Activated T-helper 1 cell treated with anti-CD3 and anti-CD28 coated beads, Interleukin-12 subunit alpha, Interleukin-12 subunit beta, Interleukin-2, Interleukin-4 antibody, amounts not matched to agents 30 ng/mL and 10 ng/mL and 1 ng/mL, durations not matched to agents 14 hours and 24 hours and 36 hours (primary cell): ENCODE measurements around the gene CDR2. TPM values are rescaled to one million over a fixed set of nuclear protein-coding genes. Genes with fewer than 3 reads are reported as not detected.
"Not testable (repeated sequence)": the region's sequence is repeated elsewhere in the genome, so short reads cannot be mapped to it uniquely, and the experiment has no call there.

Experiments used
- DNase-seq: peaks from one replicate; pipeline ENCODE4 v3.0.0; 2021; ENCODE audit warnings: low spot score
- H3K27ac Mint-ChIP-seq: one replicate; pipeline ENCODE4 v1.8.0; 2021; ENCODE audit warnings: mild to moderate bottlenecking, mixed read lengths
- H3K27me3 Mint-ChIP-seq: one replicate; pipeline ENCODE4 v1.8.0; 2022; ENCODE audit warnings: mild to moderate bottlenecking, moderate library complexity, mixed read lengths; ENCODE audit not compliant: insufficient read depth
- H3K36me3 Mint-ChIP-seq: one replicate; pipeline ENCODE4 v1.8.0; 2021; ENCODE audit warnings: low read depth, mixed read lengths
- H3K4me1 Mint-ChIP-seq: one replicate; pipeline ENCODE4 v1.8.0; 2021; ENCODE audit warnings: low read depth, mixed read lengths
- H3K4me3 Mint-ChIP-seq: one replicate; pipeline ENCODE4 v1.8.0; 2021; ENCODE audit warnings: mild to moderate bottlenecking, moderate library complexity, mixed read lengths
- H3K9me3 Mint-ChIP-seq: one replicate; pipeline ENCODE4 v1.8.0; 2021; ENCODE audit warnings: mixed read lengths
- intact Hi-C: fragments of 100-400 bp; cut with micrococcal nuclease; formaldehyde crosslinking; loops from one replicate; pipeline ENCODE4 v1.15.1; 2024
- total RNA-seq: library from RNA; stranded (reverse); gene quantifications from 2 replicates; pipeline ENCODE4 v1.2.3, GENCODE V29; 2022

Gene CDR2
- total RNA-seq, 1 donor from 2014 or later, result 43.5 TPM

- Mint-ChIP-seq H3K4me3 (no peak overlapping the region), H3K36me3 (peaks cover 50% of the 10 kb centered on the region), H3K27me3 (no peaks in the 10 kb centered on the region), H3K27ac (no peak overlapping the region), H3K4me1 (no peaks in the 10 kb centered on the region), H3K9me3 (no peaks in the 10 kb centered on the region)
- intact Hi-C loops, result no loop called here
- no peak for DNase-seq
Measured at GRCh38 chr16:22316411-22316811, 58.0 kb downstream of the CDR2 start.

GRCh38 chr16:22315979-22316378 lies 58.4 kb downstream of the CDR2 start:
- peaks cover 47% of the 10 kb centered on the region for H3K36me3 Mint-ChIP-seq
- no peak overlapping the region for H3K27ac Mint-ChIP-seq
- intact Hi-C loops, result no loop called here
- H3K4me3 Mint-ChIP-seq, result no peak overlapping the region
- no peaks in the 10 kb centered on the region for H3K27me3 Mint-ChIP-seq
- no peaks in the 10 kb centered on the region for H3K4me1 Mint-ChIP-seq
- no peaks in the 10 kb centered on the region for H3K9me3 Mint-ChIP-seq
- no peak for DNase-seq

GRCh38 chr16:22314661-22315626 lies 59.5 kb downstream of the CDR2 start:
- Mint-ChIP-seq H3K36me3 (peaks cover 42% of the 10 kb centered on the region), H3K4me1 (no peaks in the 10 kb centered on the region)

GRCh38 chr16:22313876-22314470 lies 60.4 kb downstream of the CDR2 start:
- H3K36me3 Mint-ChIP-seq, result peaks cover 40% of the 10 kb centered on the region
- intact Hi-C loops, result no loop called here
- no peaks in the 10 kb centered on the region for H3K27me3 Mint-ChIP-seq
- no peaks in the 10 kb centered on the region for H3K9me3 Mint-ChIP-seq
- no peak for DNase-seq
- H3K27ac Mint-ChIP-seq, result no peak overlapping the region
- H3K4me3 Mint-ChIP-seq, result no peak overlapping the region
- H3K4me1 Mint-ChIP-seq, result no peaks in the 10 kb centered on the region

More at GRCh38 chr16:22314661-22315626, 59.5 kb downstream of the CDR2 start:
- intact Hi-C loops, result no loop called here
- H3K9me3 Mint-ChIP-seq, result no peaks in the 10 kb centered on the region
- no peak overlapping the region for H3K4me3 Mint-ChIP-seq
- no peaks in the 10 kb centered on the region for H3K27me3 Mint-ChIP-seq
- DNase-seq, result no peak
- no peak overlapping the region for H3K27ac Mint-ChIP-seq

GRCh38 chr16:22312897-22313781 lies 61.3 kb downstream of the CDR2 start:
- no peak overlapping the region for H3K4me3 Mint-ChIP-seq
- H3K4me1 Mint-ChIP-seq, result no peaks in the 10 kb centered on the region
- peaks cover 36% of the 10 kb centered on the region for H3K36me3 Mint-ChIP-seq
- intact Hi-C loops, result no loop called here
- DNase-seq, result no peak
- H3K27me3 Mint-ChIP-seq, result no peaks in the 10 kb centered on the region
- H3K27ac Mint-ChIP-seq, result no peak overlapping the region
- no peaks in the 10 kb centered on the region for H3K9me3 Mint-ChIP-seq

- H3K9me3 Mint-ChIP-seq, result no peaks in the 10 kb centered on the region
- no peak overlapping the region for H3K27ac Mint-ChIP-seq
- H3K4me3 Mint-ChIP-seq, result no peak overlapping the region
- H3K36me3 Mint-ChIP-seq, result peaks cover 38% of the 10 kb centered on the region
- intact Hi-C loops, result no loop called here
- no peaks in the 10 kb centered on the region for H3K27me3 Mint-ChIP-seq
- no peaks in the 10 kb centered on the region for H3K4me1 Mint-ChIP-seq
- no peak for DNase-seq
Measured at GRCh38 chr16:22311520-22311919, 62.9 kb downstream of the CDR2 start.

- Mint-ChIP-seq H3K27ac (no peak overlapping the region), H3K27me3 (no peaks in the 10 kb centered on the region), H3K9me3 (no peaks in the 10 kb centered on the region), H3K4me1 (no peaks in the 10 kb centered on the region), H3K36me3 (peaks cover 31% of the 10 kb centered on the region), H3K4me3 (no peak overlapping the region)
- intact Hi-C loops, result no loop called here
- DNase-seq, result no peak
Measured at GRCh38 chr16:22308824-22309520, 65.4 kb downstream of the CDR2 start.

GRCh38 chr16:22307838-22308237 lies 66.6 kb downstream of the CDR2 start:
- DNase-seq, result no peak
- Mint-ChIP-seq H3K4me1 (peaks cover 4% of the 10 kb centered on the region), H3K9me3 (no peaks in the 10 kb centered on the region), H3K36me3 (peaks cover 28% of the 10 kb centered on the region), H3K27me3 (no peaks in the 10 kb centered on the region), H3K27ac (no peak overlapping the region), H3K4me3 (no peak overlapping the region)
- intact Hi-C loops, result no loop called here

- intact Hi-C loops, result no loop called here
Measured at GRCh38 chr16:22306788-22307187, 67.6 kb downstream of the CDR2 start.

GRCh38 chr16:22304411-22304810 lies 70.0 kb downstream of the CDR2 start:
- no peaks in the 10 kb centered on the region for H3K27me3 Mint-ChIP-seq
- peaks cover 27% of the 10 kb centered on the region for H3K4me1 Mint-ChIP-seq
- H3K27ac Mint-ChIP-seq, result no peak overlapping the region
- no peak overlapping the region for H3K4me3 Mint-ChIP-seq
- DNase-seq, result no peak
- intact Hi-C loops, result no loop called here
- H3K9me3 Mint-ChIP-seq, result no peaks in the 10 kb centered on the region
- peaks cover 23% of the 10 kb centered on the region for H3K36me3 Mint-ChIP-seq

More at GRCh38 chr16:22306788-22307187, 67.6 kb downstream of the CDR2 start:
- no peaks in the 10 kb centered on the region for H3K9me3 Mint-ChIP-seq
- peaks cover 27% of the 10 kb centered on the region for H3K36me3 Mint-ChIP-seq
- no peak for DNase-seq
- H3K27me3 Mint-ChIP-seq, result no peaks in the 10 kb centered on the region
- no peak overlapping the region for H3K4me3 Mint-ChIP-seq
- no peak overlapping the region for H3K27ac Mint-ChIP-seq
- H3K4me1 Mint-ChIP-seq, result peaks cover 9% of the 10 kb centered on the region

- Mint-ChIP-seq H3K36me3 (peaks cover 19% of the 10 kb centered on the region), H3K27ac (no peak overlapping the region), H3K4me1 (peaks cover 39% of the 10 kb centered on the region), H3K9me3 (no peaks in the 10 kb centered on the region), H3K27me3 (no peaks in the 10 kb centered on the region), H3K4me3 (no peak overlapping the region)
- DNase-seq, result no peak
- intact Hi-C loops, result no loop called here
Measured at GRCh38 chr16:22302776-22303363, 71.5 kb downstream of the CDR2 start.

- DNase-seq, H3K4me3 Mint-ChIP-seq, H3K27me3 Mint-ChIP-seq, H3K9me3 Mint-ChIP-seq, H3K27ac Mint-ChIP-seq: not testable (repeated sequence)
- H3K4me1 Mint-ChIP-seq, result peaks cover 44% of the 10 kb centered on the region
- peaks cover 19% of the 10 kb centered on the region for H3K36me3 Mint-ChIP-seq
- intact Hi-C loops, result loop anchor here (2.0 kb wide), 1 partner anchor 19 kb away; no protein-coding TSS in a partner anchor
Measured at GRCh38 chr16:22301423-22301822, 73.0 kb downstream of the CDR2 start.
